ENCODE data around the gene C1orf35. TPM values are rescaled to one million over a fixed set of nuclear protein-coding genes. Genes with fewer than 3 reads are reported as not detected.
A peak's percentile ranks its signal among the peaks of the same experiment; 100 is the strongest.

Gene C1orf35
- total RNA-seq, 1 donor from 2014 or later = 7.1 TPM

GRCh38 chr1:228107636-228108035, 4.5 kb upstream of the C1orf35 start:
- intact Hi-C loops (cut with micrococcal nuclease) = no loop called here
- TF ChIP-seq, protein P1, sequence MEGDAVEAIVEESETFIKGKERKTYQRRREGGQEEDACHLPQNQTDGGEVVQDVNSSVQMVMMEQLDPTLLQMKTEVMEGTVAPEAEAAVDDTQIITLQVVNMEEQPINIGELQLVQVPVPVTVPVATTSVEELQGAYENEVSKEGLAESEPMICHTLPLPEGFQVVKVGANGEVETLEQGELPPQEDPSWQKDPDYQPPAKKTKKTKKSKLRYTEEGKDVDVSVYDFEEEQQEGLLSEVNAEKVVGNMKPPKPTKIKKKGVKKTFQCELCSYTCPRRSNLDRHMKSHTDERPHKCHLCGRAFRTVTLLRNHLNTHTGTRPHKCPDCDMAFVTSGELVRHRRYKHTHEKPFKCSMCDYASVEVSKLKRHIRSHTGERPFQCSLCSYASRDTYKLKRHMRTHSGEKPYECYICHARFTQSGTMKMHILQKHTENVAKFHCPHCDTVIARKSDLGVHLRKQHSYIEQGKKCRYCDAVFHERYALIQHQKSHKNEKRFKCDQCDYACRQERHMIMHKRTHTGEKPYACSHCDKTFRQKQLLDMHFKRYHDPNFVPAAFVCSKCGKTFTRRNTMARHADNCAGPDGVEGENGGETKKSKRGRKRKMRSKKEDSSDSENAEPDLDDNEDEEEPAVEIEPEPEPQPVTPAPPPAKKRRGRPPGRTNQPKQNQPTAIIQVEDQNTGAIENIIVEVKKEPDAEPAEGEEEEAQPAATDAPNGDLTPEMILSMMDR (IDR thresholded peaks at IDR 0.05; ENCODE audit: borderline replicate concordance) = no peak
- H3K27ac ChIP-seq (replicated peaks) = no peak overlapping the region

DNA sequence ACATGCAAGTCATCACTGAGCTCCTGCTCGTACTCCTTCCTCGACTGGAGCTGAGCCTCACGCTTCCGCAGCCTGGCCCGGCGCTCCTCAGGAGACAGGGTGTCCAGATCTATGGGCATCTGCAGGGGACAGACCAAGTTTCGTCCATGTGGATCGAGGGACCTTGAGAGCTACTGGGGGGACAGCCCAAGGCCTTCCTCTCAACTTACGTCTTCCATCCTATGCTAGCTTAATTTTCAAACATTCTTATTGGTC, 3.6 kb upstream of the C1orf35 start:
- TF ChIP-seq, protein P1 (IDR thresholded peaks at IDR 0.05; ENCODE audit: borderline replicate concordance) = no peak
- Histone ChIP-seq H3K36me3 (peaks cover 24% of the 10 kb centered on the region), H3K4me1 (peaks cover 64% of the 10 kb centered on the region), H3K27me3 (ENCODE audit: low read depth) (no peaks in the 10 kb centered on the region), H3K4me3 (no peak overlapping the region), H3K27ac (replicated peaks) (no peak overlapping the region), H3K9me3 (replicated peaks) (no peaks in the 10 kb centered on the region)
- intact Hi-C loops (cut with micrococcal nuclease) = no loop called here
- DNase-seq = no peak

More at GRCh38 chr1:228107636-228108035, 4.5 kb upstream of the C1orf35 start:
- DNase-seq = no peak
- peaks cover 55% of the 10 kb centered on the region for H3K4me1 ChIP-seq
- peak overlapping the region; percentile 100 for H3K4me3 ChIP-seq
- H3K27me3 ChIP-seq (ENCODE audit: low read depth) = no peaks in the 10 kb centered on the region
- peaks cover 24% of the 10 kb centered on the region for H3K36me3 ChIP-seq
- no peaks in the 10 kb centered on the region for H3K9me3 ChIP-seq (replicated peaks)

- Histone ChIP-seq H3K9me3 (replicated peaks) (no peaks in the 10 kb centered on the region), H3K4me3 (no peak overlapping the region), H3K36me3 (peaks cover 25% of the 10 kb centered on the region), H3K27ac (replicated peaks) (no peak overlapping the region), H3K4me1 (peaks cover 70% of the 10 kb centered on the region), H3K27me3 (ENCODE audit: low read depth) (no peaks in the 10 kb centered on the region)
- TF ChIP-seq, protein P1 (IDR thresholded peaks at IDR 0.05; ENCODE audit: borderline replicate concordance) = no peak
- no peak for DNase-seq
- intact Hi-C loops (cut with micrococcal nuclease) = no loop called here
Measured at GRCh38 chr1:228105996-228106799, 3.1 kb upstream of the C1orf35 start.

DNA sequence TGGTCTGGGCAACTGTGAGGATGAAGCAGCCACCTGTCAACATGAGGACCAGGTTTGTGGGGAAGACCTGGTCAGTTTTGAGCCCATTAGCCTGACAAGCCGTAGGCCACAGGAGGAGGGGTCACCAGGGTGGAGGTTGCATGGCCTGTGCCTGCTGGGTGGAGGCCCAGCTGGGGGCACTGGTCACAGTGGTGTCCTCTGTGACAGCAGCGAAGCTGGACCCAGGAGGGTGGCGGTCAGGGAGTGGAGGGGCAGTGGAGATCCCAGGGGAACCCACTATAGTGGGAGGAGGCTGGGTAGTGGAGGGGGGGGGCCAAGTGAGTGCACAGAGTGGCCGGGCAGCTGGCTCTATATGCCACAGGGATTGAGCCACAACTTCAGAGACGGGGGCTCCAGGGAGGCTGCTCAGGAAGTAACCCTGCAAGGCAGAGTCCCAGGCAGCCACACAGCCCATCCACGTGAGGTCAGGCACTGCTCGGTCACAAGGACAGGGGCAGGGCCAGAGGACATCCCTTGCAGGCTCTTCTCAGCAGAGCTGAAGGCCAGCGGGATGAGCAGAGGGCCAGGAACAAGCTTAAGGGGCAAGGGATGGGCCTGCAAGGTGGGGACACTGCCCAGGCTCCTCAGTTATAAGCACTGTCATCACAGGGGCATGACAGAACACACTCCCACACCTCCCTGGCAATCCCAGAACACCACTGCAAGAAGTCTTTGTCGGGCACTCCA, 2.3 kb upstream of the C1orf35 start:
- no peak overlapping the region for H3K4me3 ChIP-seq
- intact Hi-C loops (cut with micrococcal nuclease) = no loop called here
- peaks cover 32% of the 10 kb centered on the region for H3K36me3 ChIP-seq
- TF ChIP-seq, protein P1 (IDR thresholded peaks at IDR 0.05; ENCODE audit: borderline replicate concordance) = no peak
- DNase-seq = no peak
- H3K9me3 ChIP-seq (replicated peaks) = no peaks in the 10 kb centered on the region
- H3K4me1 ChIP-seq = peaks cover 73% of the 10 kb centered on the region
- no peaks in the 10 kb centered on the region for H3K27me3 ChIP-seq (ENCODE audit: low read depth)
- no peak overlapping the region for H3K27ac ChIP-seq (replicated peaks)

GRCh38 chr1:228104526-228105269, 1.6 kb upstream of the C1orf35 start:
- peaks cover 65% of the 10 kb centered on the region for H3K4me1 ChIP-seq
- H3K27ac ChIP-seq (replicated peaks) = no peak overlapping the region
- H3K27me3 ChIP-seq (ENCODE audit: low read depth) = no peaks in the 10 kb centered on the region
- no peak overlapping the region for H3K4me3 ChIP-seq
- TF ChIP-seq, protein P1 (IDR thresholded peaks at IDR 0.05; ENCODE audit: borderline replicate concordance) = no peak
- H3K9me3 ChIP-seq (replicated peaks) = no peaks in the 10 kb centered on the region
- H3K36me3 ChIP-seq = peaks cover 40% of the 10 kb centered on the region
- no peak for DNase-seq
- intact Hi-C loops (cut with micrococcal nuclease) = no loop called here

Data from left ventricle myocardium inferior (tissue), 1 donor.